Natural killer cell treated with Interleukin-12 subunit alpha and Interleukin-12 subunit beta and Interleukin-15 and Interleukin-18, amount 100 ng/mL, for 72 hours (primary cell): ENCODE measurements around the gene NR3C2. TPM values are rescaled to one million over a fixed set of nuclear protein-coding genes. Genes with fewer than 3 reads are reported as not detected.

Experiments used
- ATAC-seq, 2 donors: fragments of 150-1000 bp; cut with Tn5 transposase in 1 of 2; sonication (Bioruptor Pico), chemical (Tn5 transposase) in 1 of 2; 2 replicates each; pipeline ENCODE4 v1.10.0; 2021
- DNase-seq: peaks from one replicate; pipeline ENCODE4 v3.0.0; 2022; ENCODE audit warnings: low spot score
- H3K27ac Mint-ChIP-seq, 2 donors: 1 replicate in 1 of 2; 2 replicates in 1 of 2; pipeline ENCODE4 v1.8.0; 2022; ENCODE audit warnings: mixed read lengths in 2 of 2, mild to moderate bottlenecking in 1 of 2, moderate library complexity in 1 of 2
- H3K27me3 Mint-ChIP-seq, 2 donors: 1 replicate in 1 of 2; 2 replicates in 1 of 2; pipeline ENCODE4 v1.8.0; 2022; ENCODE audit warnings: mixed read lengths in 2 of 2
- H3K36me3 Mint-ChIP-seq: one replicate; pipeline ENCODE4 v1.8.0; 2022; ENCODE audit warnings: mixed read lengths
- H3K4me1 Mint-ChIP-seq, 2 donors: 1 replicate in 1 of 2; 2 replicates in 1 of 2; pipeline ENCODE4 v1.8.0; 2022; ENCODE audit warnings: low read depth in 2 of 2, mixed read lengths in 2 of 2, mild to moderate bottlenecking in 1 of 2
- H3K4me3 Mint-ChIP-seq: one replicate; pipeline ENCODE4 v1.8.0; 2022; ENCODE audit warnings: mixed read lengths
- H3K9me3 Mint-ChIP-seq: 2 replicates; pipeline ENCODE4 v1.8.0; 2022; ENCODE audit warnings: mixed read lengths
- total RNA-seq, 2 donors: library from RNA; stranded (reverse); gene quantifications; one replicate each; pipeline ENCODE4 v1.2.3, GENCODE V29; 2022

NR3C2 gene
- total RNA-seq, 2 donors from 2014 or later, result 1.5 to 2.4 TPM

DNA sequence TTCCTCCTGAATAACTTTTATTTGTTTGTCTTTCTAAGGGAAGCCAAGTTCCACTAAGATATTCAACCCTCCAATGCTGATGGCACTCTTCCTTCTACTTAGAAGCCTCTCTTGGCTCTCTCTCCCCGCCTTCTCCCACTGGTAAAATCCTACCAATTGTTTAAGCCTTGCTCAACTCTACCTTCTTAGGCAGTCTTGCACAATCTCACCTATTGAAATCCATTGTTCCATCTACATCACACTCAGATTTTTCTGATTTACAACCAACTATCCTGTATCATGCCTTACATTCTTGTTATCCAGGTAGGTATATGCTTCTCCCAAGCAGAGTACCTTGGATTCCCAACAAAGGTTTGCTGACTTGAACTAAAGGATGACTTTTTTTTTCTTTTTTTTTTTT, 69.1 kb downstream of the NR3C2 start:
- Mint-ChIP-seq H3K27ac (no peak overlapping the region), H3K4me3 (no peak overlapping the region), H3K9me3 (no peaks in the 10 kb centered on the region), H3K4me1 (peaks cover 0 to 5% of the 10 kb centered on the region in 2 donors), H3K36me3 (no peaks in the 10 kb centered on the region), H3K27me3 (peaks cover 0 to 10% of the 10 kb centered on the region in 2 donors)
- no peak for DNase-seq
- ATAC-seq, result no peak

DNA sequence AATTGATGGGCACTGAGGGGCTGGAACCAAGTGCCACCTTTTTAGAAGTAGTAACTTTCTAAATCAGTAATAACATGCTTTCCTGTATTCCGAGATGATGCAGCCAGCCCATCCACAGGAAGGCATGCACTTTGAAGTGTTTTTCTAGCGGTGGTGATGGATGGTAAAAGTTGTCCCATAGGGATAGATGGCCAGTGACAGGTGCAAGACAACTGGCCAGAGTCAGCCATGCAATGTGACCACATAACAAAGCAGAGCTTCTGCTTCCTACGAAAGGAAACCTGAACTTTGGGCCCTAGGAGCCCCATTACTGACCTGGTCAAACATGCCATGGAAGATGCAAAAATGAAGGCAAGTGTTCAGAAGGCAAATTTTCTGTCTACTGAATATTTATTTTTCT, 72.3 kb downstream of the NR3C2 start:
- no peaks in the 10 kb centered on the region for H3K9me3 Mint-ChIP-seq
- DNase-seq (no peak), ATAC-seq (no peak)
- no peaks in the 10 kb centered on the region for H3K4me1 Mint-ChIP-seq
- peaks cover 0 to 7% of the 10 kb centered on the region in 2 donors for H3K27me3 Mint-ChIP-seq
- no peaks in the 10 kb centered on the region for H3K36me3 Mint-ChIP-seq
- H3K27ac Mint-ChIP-seq, result no peak overlapping the region
- no peak overlapping the region for H3K4me3 Mint-ChIP-seq

- ATAC-seq (no peak), DNase-seq (no peak)
- no peaks in the 10 kb centered on the region for H3K9me3 Mint-ChIP-seq
- H3K4me1 Mint-ChIP-seq, result no peaks in the 10 kb centered on the region
- H3K27me3 Mint-ChIP-seq, result peaks cover 0 to 7% of the 10 kb centered on the region in 2 donors
- H3K4me3 Mint-ChIP-seq, result no peak overlapping the region
- H3K36me3 Mint-ChIP-seq, result no peaks in the 10 kb centered on the region
- H3K27ac Mint-ChIP-seq, result no peak overlapping the region
Observed at GRCh38 chr4:148367756-148368155, 74.5 kb downstream of the NR3C2 start.

GRCh38 chr4:148366251-148366650, 76.0 kb downstream of the NR3C2 start:
- DNase-seq, result no peak
- Mint-ChIP-seq H3K4me1 (no peaks in the 10 kb centered on the region), H3K36me3 (no peaks in the 10 kb centered on the region), H3K27ac (no peak overlapping the region), H3K9me3 (no peaks in the 10 kb centered on the region), H3K27me3 (peaks cover 0 to 7% of the 10 kb centered on the region in 2 donors), H3K4me3 (no peak overlapping the region)
- ATAC-seq, result no peak

- H3K4me1 Mint-ChIP-seq, result no peaks in the 10 kb centered on the region
- no peak overlapping the region for H3K4me3 Mint-ChIP-seq
- no peak overlapping the region for H3K27ac Mint-ChIP-seq
- DNase-seq (no peak), ATAC-seq (no peak)
- no peaks in the 10 kb centered on the region for H3K36me3 Mint-ChIP-seq
- H3K9me3 Mint-ChIP-seq, result no peaks in the 10 kb centered on the region
- peaks cover 0 to 7% of the 10 kb centered on the region in 2 donors for H3K27me3 Mint-ChIP-seq
Observed at GRCh38 chr4:148364525-148364924, 77.7 kb downstream of the NR3C2 start.

- ATAC-seq (no peak), DNase-seq (no peak)
- H3K9me3 Mint-ChIP-seq, result no peaks in the 10 kb centered on the region
- no peak overlapping the region for H3K4me3 Mint-ChIP-seq
- peaks cover 4% of the 10 kb centered on the region in 2 donors for H3K4me1 Mint-ChIP-seq
- H3K36me3 Mint-ChIP-seq, result no peaks in the 10 kb centered on the region
- H3K27me3 Mint-ChIP-seq, result no peaks in the 10 kb centered on the region
- no peak overlapping the region for H3K27ac Mint-ChIP-seq
Observed at GRCh38 chr4:148359769-148360168, 82.4 kb downstream of the NR3C2 start.

- Mint-ChIP-seq H3K9me3 (peaks cover 2% of the 10 kb centered on the region), H3K4me1 (peaks cover 4% of the 10 kb centered on the region in 2 donors), H3K27ac (no peak overlapping the region)
Observed at GRCh38 chr4:148355442-148356123, 86.6 kb downstream of the NR3C2 start.

GRCh38 chr4:148354186-148354585, 88.0 kb downstream of the NR3C2 start:
- no peak overlapping the region for H3K27ac Mint-ChIP-seq
- no peak for ATAC-seq

More at GRCh38 chr4:148355442-148356123, 86.6 kb downstream of the NR3C2 start:
- DNase-seq (no peak), ATAC-seq (no peak)
- H3K36me3 Mint-ChIP-seq, result no peaks in the 10 kb centered on the region
- H3K27me3 Mint-ChIP-seq, result peaks cover 0 to 6% of the 10 kb centered on the region in 2 donors
- no peak overlapping the region for H3K4me3 Mint-ChIP-seq

DNA sequence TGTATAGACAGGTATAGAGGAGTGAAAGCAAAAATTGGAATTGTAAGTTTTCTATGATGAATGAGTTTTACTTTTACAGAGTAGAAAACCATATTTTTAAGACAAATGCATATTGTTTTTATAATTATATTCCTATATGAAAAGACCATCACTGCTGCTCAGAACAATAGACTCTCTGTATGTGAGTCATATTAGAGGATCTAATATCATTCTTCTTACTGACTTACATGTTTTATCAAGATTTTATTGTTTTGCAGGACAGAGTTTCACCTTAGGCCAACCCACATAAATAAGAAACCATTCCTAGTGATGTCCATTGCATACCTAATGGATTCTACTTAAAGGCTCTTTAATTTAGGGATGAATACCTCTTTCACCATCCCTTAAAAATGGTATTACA, 88.6 kb downstream of the NR3C2 start:
- peaks cover 4 to 12% of the 10 kb centered on the region in 2 donors for H3K4me1 Mint-ChIP-seq
- no peak overlapping the region for H3K4me3 Mint-ChIP-seq
- peaks cover 0 to 6% of the 10 kb centered on the region in 2 donors for H3K27me3 Mint-ChIP-seq
- no peak overlapping the region for H3K27ac Mint-ChIP-seq
- no peaks in the 10 kb centered on the region for H3K36me3 Mint-ChIP-seq
- DNase-seq (no peak), ATAC-seq (no peak)
- peaks cover 2% of the 10 kb centered on the region for H3K9me3 Mint-ChIP-seq

More at GRCh38 chr4:148354186-148354585, 88.0 kb downstream of the NR3C2 start:
- H3K4me1 Mint-ChIP-seq, result peaks cover 4 to 6% of the 10 kb centered on the region in 2 donors
- H3K9me3 Mint-ChIP-seq, result peaks cover 2% of the 10 kb centered on the region
- H3K4me3 Mint-ChIP-seq, result no peak overlapping the region
- peaks cover 0 to 6% of the 10 kb centered on the region in 2 donors for H3K27me3 Mint-ChIP-seq
- DNase-seq, result no peak
- no peaks in the 10 kb centered on the region for H3K36me3 Mint-ChIP-seq

DNA sequence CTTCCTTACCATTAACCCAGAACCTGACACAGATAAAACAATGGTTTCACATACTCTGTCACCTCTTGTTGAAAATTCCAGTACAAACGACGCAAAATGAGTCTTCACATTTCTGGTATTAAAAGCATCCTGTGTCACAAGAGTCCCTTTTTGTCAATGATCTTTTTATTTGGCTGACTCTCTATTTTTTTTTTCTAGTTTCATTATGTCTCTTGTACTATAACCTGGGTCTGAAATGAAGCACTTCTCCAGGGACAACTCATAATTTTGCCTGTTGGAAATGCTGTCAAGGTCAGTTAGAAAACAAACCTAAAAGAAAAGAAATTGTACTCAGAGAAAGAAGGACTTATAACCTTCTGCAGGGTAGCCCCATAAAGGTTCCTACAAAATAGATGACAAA, 93.1 kb downstream of the NR3C2 start:
- H3K4me3 Mint-ChIP-seq, result no peak overlapping the region
- H3K4me1 Mint-ChIP-seq, result peaks cover 0 to 8% of the 10 kb centered on the region in 2 donors
- no peaks in the 10 kb centered on the region for H3K36me3 Mint-ChIP-seq
- no peak for DNase-seq
- peaks cover 2% of the 10 kb centered on the region for H3K9me3 Mint-ChIP-seq
- H3K27me3 Mint-ChIP-seq, result peaks cover 0 to 6% of the 10 kb centered on the region in 2 donors
- H3K27ac Mint-ChIP-seq, result no peak overlapping the region
- ATAC-seq, result no peak

DNA sequence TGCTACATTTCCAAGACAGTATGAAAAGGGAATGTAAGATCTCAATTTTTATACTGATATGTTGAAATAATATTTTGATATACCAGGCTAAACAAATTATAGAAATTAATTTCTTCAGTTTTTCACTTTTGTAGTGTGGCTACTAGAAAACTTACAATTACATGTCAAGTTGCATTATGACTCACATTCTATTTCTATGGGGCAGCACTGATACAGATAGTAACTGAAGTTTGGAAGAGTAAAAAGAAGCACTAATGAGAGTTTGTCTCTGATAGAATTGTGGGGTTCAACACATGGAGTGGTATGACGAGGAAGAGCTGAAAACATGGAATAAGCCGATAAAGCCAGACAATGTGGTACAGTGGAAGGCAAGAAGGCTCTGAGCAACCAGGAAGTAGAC, 95.6 kb downstream of the NR3C2 start:
- peaks cover 0 to 8% of the 10 kb centered on the region in 2 donors for H3K4me1 Mint-ChIP-seq
- H3K36me3 Mint-ChIP-seq, result no peaks in the 10 kb centered on the region
- H3K27me3 Mint-ChIP-seq, result peaks cover 0 to 3% of the 10 kb centered on the region in 2 donors
- ATAC-seq (no peak), DNase-seq (no peak)
- H3K4me3 Mint-ChIP-seq, result no peak overlapping the region
- H3K27ac Mint-ChIP-seq, result no peak overlapping the region
- no peaks in the 10 kb centered on the region for H3K9me3 Mint-ChIP-seq

- Mint-ChIP-seq H3K36me3 (no peaks in the 10 kb centered on the region), H3K27me3 (no peaks in the 10 kb centered on the region), H3K4me3 (no peak overlapping the region), H3K9me3 (no peaks in the 10 kb centered on the region), H3K4me1 (peaks cover 0 to 8% of the 10 kb centered on the region in 2 donors), H3K27ac (no peak overlapping the region)
- DNase-seq (no peak), ATAC-seq (no peak)
Observed at GRCh38 chr4:148345509-148345908, 96.7 kb downstream of the NR3C2 start.

DNA sequence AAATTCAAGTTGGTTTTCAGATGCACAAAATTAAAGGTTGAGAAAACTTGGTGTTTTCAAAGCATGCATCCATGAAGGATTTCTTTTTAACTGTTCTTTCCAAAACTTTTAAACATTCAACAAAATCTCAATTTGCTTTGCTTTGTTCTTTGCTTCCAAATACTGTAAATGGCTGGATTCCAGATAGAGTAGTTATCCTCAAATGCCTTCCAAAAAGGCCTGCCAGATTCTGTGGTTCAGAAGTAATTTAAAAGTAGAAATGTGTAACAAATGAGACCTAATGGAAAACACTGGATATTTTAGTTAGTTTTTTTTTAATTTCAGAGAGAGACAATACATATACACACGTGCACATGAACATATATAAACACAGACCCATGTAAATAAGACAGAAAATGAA, 97.3 kb downstream of the NR3C2 start:
- DNase-seq, result no peak
- Mint-ChIP-seq H3K36me3 (no peaks in the 10 kb centered on the region), H3K27me3 (no peaks in the 10 kb centered on the region), H3K27ac (no peak overlapping the region), H3K4me3 (no peak overlapping the region), H3K4me1 (peaks cover 0 to 8% of the 10 kb centered on the region in 2 donors), H3K9me3 (no peaks in the 10 kb centered on the region)
- ATAC-seq, result no peak

GRCh38 chr4:148344352-148344751, 97.9 kb downstream of the NR3C2 start:
- Mint-ChIP-seq H3K9me3 (no peaks in the 10 kb centered on the region), H3K4me1 (peaks cover 0 to 7% of the 10 kb centered on the region in 2 donors), H3K4me3 (no peak overlapping the region), H3K27ac (no peak overlapping the region), H3K27me3 (no peaks in the 10 kb centered on the region), H3K36me3 (no peaks in the 10 kb centered on the region)
- ATAC-seq (no peak), DNase-seq (no peak)
